Measurements from ENCODE around the gene SVEP1. TPM values are rescaled to one million over a fixed set of nuclear protein-coding genes. Genes with fewer than 3 reads are reported as not detected.
"Not testable (repeated sequence)": the region's sequence is repeated elsewhere in the genome, so short reads cannot be mapped to it uniquely, and the experiment has no call there.

SVEP1 gene
- not detected in 2 replicates for total RNA-seq

GRCh38 chr9:110579034-110579861, at the start of gene SVEP1:
Gene SVEP1, minus strand, starts transcription at chr9:110579741. Its CDS starts 198 bp downstream, at chr9:110579543.
- Mint-ChIP-seq H3K4me3 (peak within 1 kb of the TSS; percentile 26), H3K4me1 (ENCODE audit: low read depth) (peaks cover 4% of the 10 kb centered on the region), H3K27ac (no peak within 1 kb of the TSS), H3K9me3 (no peaks in the 10 kb centered on the region), H3K36me3 (ENCODE audit: low read depth) (no peaks in the 10 kb centered on the region), H3K27me3 (ENCODE audit: insufficient read depth) (peaks cover 36% of the 10 kb centered on the region)
- intact Hi-C loops (cut with micrococcal nuclease) = no loop called here
- DNase-seq (ENCODE audit: low spot score) = no peak

DNA sequence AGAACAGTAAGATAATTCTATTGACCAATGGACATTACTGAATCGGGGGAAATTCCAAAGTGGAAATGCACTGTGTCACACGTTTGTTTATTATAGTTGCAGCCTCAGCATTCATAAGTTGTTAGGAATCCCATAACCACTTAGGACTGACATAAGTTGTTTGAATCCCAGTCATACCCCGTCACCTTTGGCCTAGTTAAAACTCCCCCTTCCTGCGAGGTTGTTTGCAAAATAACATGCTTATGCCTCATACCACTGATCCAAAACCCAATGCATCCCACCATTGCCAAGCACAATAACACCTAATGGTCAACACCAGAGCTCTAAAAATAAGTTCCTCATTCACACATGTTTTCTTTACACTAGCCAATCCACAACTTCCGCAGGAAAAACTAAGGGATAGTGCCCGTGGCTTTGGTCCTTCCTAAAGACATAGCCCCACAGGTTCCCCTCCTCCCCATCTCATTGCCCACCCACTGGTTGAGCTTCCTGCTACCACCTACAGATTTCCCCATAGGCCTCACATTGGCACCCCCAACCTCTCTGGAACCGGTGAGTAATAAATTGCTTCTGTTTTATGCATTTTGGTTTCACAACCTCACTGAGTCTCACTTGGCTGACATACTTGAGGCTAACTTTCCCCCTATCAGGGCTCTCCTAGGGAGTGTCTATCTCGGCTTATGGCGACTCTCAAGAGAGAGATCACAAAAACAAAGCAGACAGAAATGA, 46.7 kb upstream of the SVEP1 start:
- no peaks in the 10 kb centered on the region for H3K36me3 Mint-ChIP-seq (ENCODE audit: low read depth)
- no peak overlapping the region for H3K27ac Mint-ChIP-seq
- intact Hi-C loops (cut with micrococcal nuclease) = loop anchor here (2.0 to 10.0 kb wide), 3 partner anchors 199 to 741 kb away; partner anchors contain the start of gene TXN
- no peak for DNase-seq (ENCODE audit: low spot score)
- H3K9me3 Mint-ChIP-seq = no peaks in the 10 kb centered on the region
- peaks cover 11% of the 10 kb centered on the region for H3K4me1 Mint-ChIP-seq (ENCODE audit: low read depth)
- no peak overlapping the region for H3K4me3 Mint-ChIP-seq
- H3K27me3 Mint-ChIP-seq (ENCODE audit: insufficient read depth) = no peaks in the 10 kb centered on the region

GRCh38 chr9:110623462-110624025, 44.0 kb upstream of the SVEP1 start:
- DNase-seq (ENCODE audit: low spot score) = no peak
- no peaks in the 10 kb centered on the region for H3K36me3 Mint-ChIP-seq (ENCODE audit: low read depth)
- H3K27me3 Mint-ChIP-seq (ENCODE audit: insufficient read depth) = peaks cover 5% of the 10 kb centered on the region
- H3K4me3 Mint-ChIP-seq = no peak overlapping the region
- peaks cover 11% of the 10 kb centered on the region for H3K4me1 Mint-ChIP-seq (ENCODE audit: low read depth)
- H3K27ac Mint-ChIP-seq = no peak overlapping the region
- no peaks in the 10 kb centered on the region for H3K9me3 Mint-ChIP-seq
- intact Hi-C loops (cut with micrococcal nuclease) = loop anchor here (1.0 to 10.0 kb wide), 5 partner anchors 171 to 1051 kb away; partner anchors contain the start of gene TXN

DNA sequence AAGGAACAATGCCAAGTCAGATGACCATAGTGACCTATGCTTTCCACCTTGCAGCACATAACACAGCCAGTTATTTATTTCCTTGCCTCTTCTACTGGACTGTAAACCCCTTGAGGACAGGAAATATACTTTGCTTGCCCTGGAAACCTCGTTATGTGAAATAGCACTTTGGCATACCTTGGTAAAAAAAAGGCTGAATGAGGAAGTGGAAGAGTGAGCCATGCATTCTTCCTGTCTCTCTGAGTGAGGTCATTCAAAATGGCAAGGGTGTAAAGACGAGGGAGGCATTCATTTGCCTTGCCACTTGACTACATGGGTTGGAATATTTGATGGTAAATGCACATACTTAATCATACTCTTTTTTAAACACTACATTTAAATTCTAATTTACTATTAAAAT, 42.8 kb upstream of the SVEP1 start:
- Mint-ChIP-seq H3K27me3 (ENCODE audit: insufficient read depth) (peaks cover 5% of the 10 kb centered on the region), H3K36me3 (ENCODE audit: low read depth) (no peaks in the 10 kb centered on the region), H3K4me3 (no peak overlapping the region), H3K9me3 (no peaks in the 10 kb centered on the region), H3K27ac (no peak overlapping the region), H3K4me1 (ENCODE audit: low read depth) (peaks cover 11% of the 10 kb centered on the region)
- no peak for DNase-seq (ENCODE audit: low spot score)
- intact Hi-C loops (cut with micrococcal nuclease) = loop anchor here (5.0 to 10.0 kb wide), 3 partner anchors 368 to 1050 kb away; partner anchors contain the start of gene TXN

GRCh38 chr9:110620726-110621125, 41.2 kb upstream of the SVEP1 start:
- intact Hi-C loops (cut with micrococcal nuclease) = loop anchor here (5.0 to 10.0 kb wide), 3 partner anchors 366 to 1048 kb away; partner anchors contain the start of gene TXN
- H3K36me3 Mint-ChIP-seq (ENCODE audit: low read depth) = no peaks in the 10 kb centered on the region
- H3K4me1 Mint-ChIP-seq (ENCODE audit: low read depth) = no peaks in the 10 kb centered on the region
- no peak overlapping the region for H3K4me3 Mint-ChIP-seq
- no peak overlapping the region for H3K27ac Mint-ChIP-seq
- DNase-seq (ENCODE audit: low spot score) = no peak
- peaks cover 5% of the 10 kb centered on the region for H3K27me3 Mint-ChIP-seq (ENCODE audit: insufficient read depth)
- no peaks in the 10 kb centered on the region for H3K9me3 Mint-ChIP-seq

GRCh38 chr9:110619831-110620230, 40.3 kb upstream of the SVEP1 start:
- Mint-ChIP-seq H3K4me1 (ENCODE audit: low read depth) (no peaks in the 10 kb centered on the region), H3K27ac (no peak overlapping the region), H3K9me3 (no peaks in the 10 kb centered on the region), H3K27me3 (ENCODE audit: insufficient read depth) (peaks cover 8% of the 10 kb centered on the region), H3K36me3 (ENCODE audit: low read depth) (no peaks in the 10 kb centered on the region), H3K4me3 (no peak overlapping the region)
- intact Hi-C loops (cut with micrococcal nuclease) = loop anchor here (5.0 to 10.0 kb wide), 3 partner anchors 365 to 1048 kb away; partner anchors contain the start of gene TXN
- DNase-seq (ENCODE audit: low spot score) = no peak

GRCh38 chr9:110615498-110615897, 36.0 kb upstream of the SVEP1 start:
- Mint-ChIP-seq H3K36me3 (ENCODE audit: low read depth) (no peaks in the 10 kb centered on the region), H3K4me3 (no peak overlapping the region), H3K4me1 (ENCODE audit: low read depth) (no peaks in the 10 kb centered on the region), H3K27me3 (ENCODE audit: insufficient read depth) (peaks cover 7% of the 10 kb centered on the region), H3K9me3 (no peaks in the 10 kb centered on the region), H3K27ac (no peak overlapping the region)
- no peak for DNase-seq (ENCODE audit: low spot score)
- intact Hi-C loops (cut with micrococcal nuclease) = no loop called here

DNA sequence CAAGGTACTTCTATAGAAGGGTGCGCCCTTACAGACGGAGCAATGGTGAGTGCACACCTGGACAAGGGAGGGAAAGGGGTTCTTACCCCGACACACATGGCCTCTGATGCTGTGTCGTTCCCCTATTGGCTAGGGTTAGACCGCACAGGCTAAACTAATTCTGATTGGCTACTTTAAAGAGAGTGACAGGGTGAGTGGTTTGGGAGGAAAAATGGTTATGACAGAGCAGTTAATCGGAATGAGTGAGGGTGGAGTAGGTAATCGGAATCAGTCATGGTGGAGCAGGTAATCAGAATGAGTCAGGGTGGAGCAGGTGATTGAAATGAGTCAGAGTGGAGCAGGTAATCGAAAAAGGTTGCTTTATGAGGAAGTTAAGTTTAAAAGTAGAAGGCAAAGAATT, 35.0 kb upstream of the SVEP1 start:
- intact Hi-C loops (cut with micrococcal nuclease); H3K36me3 Mint-ChIP-seq (ENCODE audit: low read depth); H3K4me3 Mint-ChIP-seq; H3K27me3 Mint-ChIP-seq (ENCODE audit: insufficient read depth); H3K9me3 Mint-ChIP-seq; H3K27ac Mint-ChIP-seq; DNase-seq (ENCODE audit: low spot score); H3K4me1 Mint-ChIP-seq (ENCODE audit: low read depth): not testable (repeated sequence)

GRCh38 chr9:110606179-110606790, 26.7 kb upstream of the SVEP1 start:
- intact Hi-C loops (cut with micrococcal nuclease) = loop anchor here (1.0 kb wide), 1 partner anchor 26 kb away; no protein-coding TSS in a partner anchor
- H3K9me3 Mint-ChIP-seq = no peaks in the 10 kb centered on the region
- H3K4me1 Mint-ChIP-seq (ENCODE audit: low read depth) = no peaks in the 10 kb centered on the region
- H3K27me3 Mint-ChIP-seq (ENCODE audit: insufficient read depth) = peaks cover 2% of the 10 kb centered on the region
- no peak overlapping the region for H3K27ac Mint-ChIP-seq
- no peak for DNase-seq (ENCODE audit: low spot score)
- no peak overlapping the region for H3K4me3 Mint-ChIP-seq
- H3K36me3 Mint-ChIP-seq (ENCODE audit: low read depth) = no peaks in the 10 kb centered on the region

DNA sequence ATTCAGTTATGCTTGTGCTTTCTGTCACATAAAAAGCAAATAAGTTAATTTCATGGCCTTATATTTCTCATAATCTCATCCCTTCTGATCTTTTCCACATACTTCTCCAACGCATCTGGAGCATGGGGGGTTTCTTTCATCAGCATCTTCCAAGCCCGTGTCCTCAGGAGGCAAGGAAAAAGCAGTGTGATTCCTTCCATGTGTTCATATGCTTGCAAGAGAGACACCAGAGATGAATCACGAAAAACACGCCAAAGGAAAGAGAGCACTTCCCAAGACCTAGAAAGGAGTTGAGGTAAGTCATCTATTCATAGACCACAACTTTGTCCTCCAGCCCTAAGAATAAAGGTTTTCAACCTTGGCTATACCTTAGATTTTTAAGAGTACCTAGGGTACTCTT, 26.0 kb upstream of the SVEP1 start:
- Mint-ChIP-seq H3K27ac (no peak overlapping the region), H3K4me1 (ENCODE audit: low read depth) (no peaks in the 10 kb centered on the region), H3K9me3 (no peaks in the 10 kb centered on the region), H3K36me3 (ENCODE audit: low read depth) (no peaks in the 10 kb centered on the region), H3K4me3 (no peak overlapping the region), H3K27me3 (ENCODE audit: insufficient read depth) (peaks cover 2% of the 10 kb centered on the region)
- intact Hi-C loops (cut with micrococcal nuclease) = no loop called here
- no peak for DNase-seq (ENCODE audit: low spot score)

DNA sequence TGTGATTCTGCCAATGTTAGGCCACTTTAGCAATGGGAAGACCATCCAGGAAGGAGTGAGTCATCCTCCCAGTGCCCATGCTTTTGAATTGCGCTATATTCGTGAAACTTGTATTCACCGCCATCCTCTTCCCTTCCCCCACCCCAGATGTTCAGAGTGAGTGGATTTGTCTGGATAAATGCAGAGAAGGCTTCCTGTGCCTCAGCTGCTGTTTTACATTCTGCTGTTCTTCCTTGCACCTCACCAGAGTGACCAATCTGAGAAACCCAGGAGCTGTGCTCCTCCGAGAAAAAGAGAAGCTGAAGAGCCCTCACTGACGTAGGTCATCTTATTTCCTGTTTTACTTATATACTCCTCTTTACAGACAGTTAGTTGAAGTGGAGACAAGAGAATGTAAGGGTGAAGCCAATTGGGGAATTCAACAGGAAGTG, 24.6 kb upstream of the SVEP1 start:
- DNase-seq (ENCODE audit: low spot score) = no peak
- H3K27ac Mint-ChIP-seq = no peak overlapping the region
- intact Hi-C loops (cut with micrococcal nuclease) = no loop called here
- no peaks in the 10 kb centered on the region for H3K4me1 Mint-ChIP-seq (ENCODE audit: low read depth)
- H3K27me3 Mint-ChIP-seq (ENCODE audit: insufficient read depth) = no peaks in the 10 kb centered on the region
- H3K36me3 Mint-ChIP-seq (ENCODE audit: low read depth) = no peaks in the 10 kb centered on the region
- no peak overlapping the region for H3K4me3 Mint-ChIP-seq
- no peaks in the 10 kb centered on the region for H3K9me3 Mint-ChIP-seq

GRCh38 chr9:110602281-110602680, 22.7 kb upstream of the SVEP1 start:
- DNase-seq (ENCODE audit: low spot score) = no peak
- intact Hi-C loops (cut with micrococcal nuclease) = no loop called here

More at GRCh38 chr9:110602281-110602680, 22.7 kb upstream of the SVEP1 start:
- H3K27ac Mint-ChIP-seq = no peak overlapping the region
- H3K27me3 Mint-ChIP-seq (ENCODE audit: insufficient read depth) = no peaks in the 10 kb centered on the region
- no peaks in the 10 kb centered on the region for H3K36me3 Mint-ChIP-seq (ENCODE audit: low read depth)
- H3K4me3 Mint-ChIP-seq = no peak overlapping the region
- no peaks in the 10 kb centered on the region for H3K4me1 Mint-ChIP-seq (ENCODE audit: low read depth)
- H3K9me3 Mint-ChIP-seq = no peaks in the 10 kb centered on the region
